ENCODE data around the gene SCAPER.
"Not testable (repeated sequence)": the region's sequence is repeated elsewhere in the genome, so short reads cannot be mapped to it uniquely, and the experiment has no call there.

Gene SCAPER

GRCh38 chr15:76447728-76448441, 457.3 kb downstream of the SCAPER start:
- no peak for DNase-seq (ENCODE audit: extremely low read depth in 1 of 2, low read depth in 1 of 2)

DNA sequence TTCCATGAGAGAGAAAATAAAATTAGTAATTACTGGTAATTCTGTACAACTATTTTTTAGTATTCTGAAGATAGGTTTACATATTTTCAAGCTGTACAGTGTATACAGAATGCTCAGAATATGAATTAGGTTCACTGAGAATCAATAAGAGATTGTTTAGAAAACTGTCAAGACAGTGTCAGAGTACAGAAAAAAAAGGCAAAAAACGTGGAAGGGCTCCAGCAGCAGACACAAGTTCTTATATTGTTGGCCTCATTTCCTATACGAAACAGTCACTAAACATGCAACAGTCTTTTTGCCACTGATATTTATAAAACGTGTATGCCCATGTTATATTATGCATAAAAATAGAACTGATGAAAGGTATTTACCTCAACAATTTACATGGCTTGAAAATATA, 464.7 kb downstream of the SCAPER start:
- DNase-seq (ENCODE audit: extremely low read depth in 1 of 2, low read depth in 1 of 2) = no peak

DNA sequence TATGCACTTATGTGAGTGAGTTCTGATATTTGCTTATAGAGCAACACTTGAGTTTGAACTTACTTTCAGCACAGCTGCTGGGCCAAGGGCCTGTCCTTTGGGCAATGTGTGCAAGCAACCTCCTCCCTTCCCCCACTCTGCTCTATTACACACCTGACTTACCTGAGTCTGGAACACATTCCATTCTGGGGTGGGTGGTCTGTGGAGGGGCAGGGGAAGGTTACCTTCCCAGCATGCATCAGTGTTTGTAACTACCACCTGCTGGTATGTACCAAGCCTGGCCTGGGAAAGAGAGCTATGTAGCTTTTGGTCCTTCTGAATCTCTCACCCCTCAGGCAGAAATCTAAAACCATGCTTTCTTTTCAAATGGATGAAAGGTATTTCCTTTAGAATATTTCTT, 465.6 kb downstream of the SCAPER start:
- DNase-seq (ENCODE audit: extremely low read depth in 1 of 2, low read depth in 1 of 2) = no peak

- no peak for DNase-seq (ENCODE audit: extremely low read depth in 1 of 2, low read depth in 1 of 2)
Measured at GRCh38 chr15:76433798-76434400, 471.2 kb downstream of the SCAPER start.

DNA sequence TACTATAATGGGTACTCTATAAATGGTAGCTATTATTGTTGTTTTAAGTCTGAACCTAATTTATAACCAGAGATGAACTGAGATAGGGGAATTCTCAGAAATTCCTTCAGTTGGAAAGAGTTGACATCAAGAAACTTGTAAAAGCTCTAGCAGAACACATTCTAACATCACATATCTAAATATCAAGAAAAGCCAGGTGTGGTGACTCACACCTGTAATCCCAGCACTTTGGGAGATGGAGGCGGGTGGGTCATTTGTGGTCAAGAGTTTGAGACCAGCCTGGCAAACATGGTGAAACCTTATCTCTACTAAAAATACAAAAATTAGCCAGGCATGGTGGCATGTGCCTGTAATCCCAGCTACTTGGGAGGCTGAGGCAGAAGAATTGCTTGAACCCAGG, 472.1 kb downstream of the SCAPER start:
- not testable (repeated sequence) for DNase-seq (ENCODE audit: extremely low read depth in 1 of 2, low read depth in 1 of 2)

GRCh38 chr15:76432604-76433003, 472.5 kb downstream of the SCAPER start:
- no peak for DNase-seq (ENCODE audit: extremely low read depth in 1 of 2, low read depth in 1 of 2)

DNA sequence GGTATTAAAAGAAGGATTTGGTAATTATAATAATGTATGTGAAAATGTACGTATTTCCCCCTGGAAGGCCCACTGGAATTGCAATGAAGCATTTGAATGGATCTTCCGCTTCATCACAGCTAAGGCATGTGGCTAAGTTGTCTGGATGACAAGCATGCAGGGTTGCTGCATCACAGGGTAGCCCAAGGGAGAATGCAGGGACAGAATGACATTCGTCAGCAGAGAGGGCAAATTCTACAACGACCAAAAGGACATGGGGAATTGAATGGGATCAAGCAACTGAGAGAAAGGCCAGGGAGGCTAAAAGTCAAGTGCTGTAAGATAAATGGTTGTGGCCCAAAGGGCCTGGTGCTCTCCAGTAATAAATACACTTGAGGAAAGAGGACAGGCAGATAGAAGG, 473.2 kb downstream of the SCAPER start:
- DNase-seq (ENCODE audit: extremely low read depth in 1 of 2, low read depth in 1 of 2) = no peak

DNA sequence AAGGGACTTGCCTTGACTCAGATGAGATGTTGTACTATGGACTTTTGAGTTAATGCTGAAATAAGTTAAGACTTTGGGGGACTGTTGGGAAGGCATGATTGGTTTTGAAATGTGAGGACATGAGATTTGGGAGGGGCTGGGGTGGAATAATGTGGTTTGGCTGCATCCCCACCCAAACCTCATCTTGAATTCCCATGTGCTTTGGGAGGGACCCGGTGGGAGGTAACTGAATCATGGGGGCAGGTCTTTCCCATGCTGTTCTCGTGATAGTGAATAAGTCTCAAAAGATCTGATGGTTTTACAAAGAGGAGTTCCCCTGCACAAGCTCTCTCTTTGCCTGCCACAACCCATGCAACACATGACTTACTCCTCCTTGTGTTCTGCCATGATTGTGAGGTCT, 474.4 kb downstream of the SCAPER start:
- not testable (repeated sequence) for DNase-seq (ENCODE audit: extremely low read depth in 1 of 2, low read depth in 1 of 2)

DNA sequence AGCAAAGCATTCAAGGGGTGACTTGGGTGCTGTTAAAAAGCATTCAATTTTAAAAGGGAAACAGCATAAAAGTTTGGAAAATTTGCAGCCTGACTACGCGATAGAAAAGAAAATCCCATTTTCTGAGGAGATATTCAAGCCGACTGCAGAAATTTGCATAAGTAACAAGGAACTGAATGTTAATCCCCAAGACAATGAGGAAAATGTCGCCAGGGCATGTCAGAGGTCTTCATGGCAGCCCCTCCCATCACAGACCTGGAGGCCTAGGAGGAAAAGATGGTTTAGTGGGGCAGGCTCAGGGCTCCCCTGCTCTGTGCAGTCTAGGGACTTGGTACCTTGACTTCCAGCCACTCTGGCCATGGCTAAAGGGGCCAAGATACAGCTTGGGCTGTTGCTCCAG, 475.5 kb downstream of the SCAPER start:
- DNase-seq (ENCODE audit: extremely low read depth in 1 of 2, low read depth in 1 of 2) = no peak

DNA sequence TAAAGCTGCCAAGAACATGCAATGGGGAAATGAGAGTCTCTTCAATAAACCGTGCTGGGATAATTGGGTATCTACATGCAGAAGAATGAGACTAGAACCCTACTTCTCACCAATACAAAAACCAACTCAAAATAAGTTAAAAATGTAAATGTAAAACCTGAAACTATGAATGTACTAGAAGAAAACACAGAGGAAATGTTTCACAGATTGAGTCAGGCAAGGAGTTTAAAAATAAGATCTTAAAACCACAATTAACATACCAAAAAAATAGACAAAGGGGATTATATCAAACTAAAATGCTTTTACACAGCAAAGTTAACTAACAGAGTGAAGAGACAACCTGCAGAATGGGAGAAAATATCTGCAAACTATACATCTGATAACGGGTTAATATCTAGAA, 478.2 kb downstream of the SCAPER start:
- DNase-seq (ENCODE audit: extremely low read depth in 1 of 2, low read depth in 1 of 2) = no peak

GRCh38 chr15:76418352-76419140, 486.6 kb downstream of the SCAPER start:
- no peak for DNase-seq (ENCODE audit: extremely low read depth in 1 of 2, low read depth in 1 of 2)

DNA sequence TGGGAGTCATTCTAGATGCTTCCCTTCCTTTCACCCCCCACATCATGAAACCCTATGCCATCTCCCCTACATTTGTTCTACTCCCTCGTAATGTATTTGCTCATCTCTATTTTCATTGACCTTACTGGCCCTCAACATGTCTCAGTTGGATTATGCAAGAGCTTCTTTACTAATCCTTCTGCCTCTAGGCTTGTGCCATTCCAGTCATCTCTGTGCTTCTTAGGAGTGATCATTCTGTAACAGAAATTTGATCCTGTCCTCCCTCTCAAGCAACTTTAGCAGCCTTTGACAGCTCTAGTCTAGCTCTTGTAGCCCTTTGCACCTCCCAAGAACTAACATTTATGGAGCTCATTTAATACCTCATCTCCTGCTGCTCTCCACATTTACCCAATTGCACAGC, 503.9 kb downstream of the SCAPER start:
- DNase-seq (ENCODE audit: extremely low read depth in 1 of 2, low read depth in 1 of 2) = no peak

GRCh38 chr15:76398317-76399104, 506.6 kb downstream of the SCAPER start:
- no peak for DNase-seq (ENCODE audit: extremely low read depth in 1 of 2, low read depth in 1 of 2)

- no peak for DNase-seq (ENCODE audit: extremely low read depth in 1 of 2, low read depth in 1 of 2)
Measured at GRCh38 chr15:76393614-76394013, 511.5 kb downstream of the SCAPER start.

GRCh38 chr15:76391847-76392246, 513.3 kb downstream of the SCAPER start:
- no peak for DNase-seq (ENCODE audit: extremely low read depth in 1 of 2, low read depth in 1 of 2)

DNA sequence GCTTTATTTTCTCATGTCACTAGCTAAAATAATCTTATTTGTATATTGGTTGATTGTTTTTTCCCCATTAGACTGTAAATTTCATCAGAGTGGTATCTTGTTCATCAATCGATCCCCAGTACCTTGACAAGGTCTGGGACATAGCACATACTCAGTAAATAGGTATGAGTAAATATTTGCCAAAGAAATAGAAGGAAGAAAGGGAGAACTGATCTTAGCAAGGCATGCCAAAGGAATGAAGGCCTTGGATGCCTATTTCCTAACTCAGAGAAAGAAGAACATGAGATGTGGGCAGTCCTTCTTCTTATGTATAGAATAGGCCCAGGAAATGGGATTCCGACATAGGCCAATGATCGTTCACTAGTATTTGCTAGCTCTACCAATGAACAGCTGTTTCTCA, 513.8 kb downstream of the SCAPER start:
- DNase-seq (ENCODE audit: extremely low read depth in 1 of 2, low read depth in 1 of 2) = no peak

GRCh38 chr15:76390571-76390970, 514.6 kb downstream of the SCAPER start:
- DNase-seq (ENCODE audit: extremely low read depth in 1 of 2, low read depth in 1 of 2) = no peak

DNA sequence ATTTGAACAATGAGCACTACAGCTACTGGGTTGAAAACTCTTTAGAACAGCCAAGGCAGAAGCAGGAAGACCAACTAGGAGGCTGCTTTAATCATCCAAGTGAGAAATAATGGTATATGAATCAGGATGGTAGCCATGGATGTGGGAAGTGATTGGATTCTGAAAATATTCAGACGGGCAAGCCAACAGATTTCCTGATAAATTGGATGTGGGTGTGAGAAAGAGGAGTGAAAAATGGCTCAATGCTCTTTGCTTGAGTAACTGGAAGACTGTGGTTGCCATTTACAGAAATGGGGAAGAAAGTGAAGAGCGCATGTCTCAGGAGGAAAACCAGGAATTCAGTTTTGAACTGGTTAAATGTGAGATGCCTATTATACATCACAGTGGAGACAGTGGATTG, 518.2 kb downstream of the SCAPER start:
- no peak for DNase-seq (ENCODE audit: extremely low read depth in 1 of 2, low read depth in 1 of 2)

DNA sequence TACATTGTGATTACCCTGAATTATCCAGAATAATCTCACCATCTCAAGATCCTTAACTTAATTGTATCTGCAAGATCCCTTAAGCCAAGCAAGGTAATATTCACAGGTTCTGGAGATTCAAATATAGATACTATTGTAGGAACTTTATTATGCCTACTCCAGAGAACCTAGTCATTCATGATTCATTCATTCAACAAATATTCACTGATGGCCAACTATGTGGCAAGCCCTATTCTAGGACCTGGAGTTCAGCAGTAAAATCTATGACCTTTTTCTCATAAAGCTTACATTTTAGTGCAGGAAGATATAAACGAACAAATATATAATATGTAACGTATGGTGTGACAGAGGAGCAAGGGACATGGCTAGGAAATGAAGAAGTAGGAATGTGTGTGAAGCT, 519.0 kb downstream of the SCAPER start:
- no peak for DNase-seq (ENCODE audit: extremely low read depth in 1 of 2, low read depth in 1 of 2)

DNA sequence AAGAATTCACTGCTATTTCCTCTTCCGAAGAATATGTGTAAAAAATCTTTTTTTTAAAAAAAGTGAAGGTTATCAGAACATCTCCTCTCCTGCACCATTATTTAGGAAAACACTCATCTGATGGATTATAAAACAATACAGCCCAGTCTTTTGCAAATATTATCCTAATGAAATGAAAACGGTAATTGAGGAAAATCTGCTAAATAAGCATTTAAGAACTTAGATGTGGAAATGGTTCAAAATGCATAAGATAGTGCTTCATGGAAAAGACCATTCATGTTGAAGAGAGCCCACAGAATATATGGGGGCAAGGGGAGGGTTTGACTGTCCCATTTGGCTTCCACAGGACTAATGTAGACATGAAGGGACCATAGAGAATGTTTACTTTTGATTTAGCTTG, 520.7 kb downstream of the SCAPER start:
- DNase-seq (ENCODE audit: extremely low read depth in 1 of 2, low read depth in 1 of 2) = no peak

DNA sequence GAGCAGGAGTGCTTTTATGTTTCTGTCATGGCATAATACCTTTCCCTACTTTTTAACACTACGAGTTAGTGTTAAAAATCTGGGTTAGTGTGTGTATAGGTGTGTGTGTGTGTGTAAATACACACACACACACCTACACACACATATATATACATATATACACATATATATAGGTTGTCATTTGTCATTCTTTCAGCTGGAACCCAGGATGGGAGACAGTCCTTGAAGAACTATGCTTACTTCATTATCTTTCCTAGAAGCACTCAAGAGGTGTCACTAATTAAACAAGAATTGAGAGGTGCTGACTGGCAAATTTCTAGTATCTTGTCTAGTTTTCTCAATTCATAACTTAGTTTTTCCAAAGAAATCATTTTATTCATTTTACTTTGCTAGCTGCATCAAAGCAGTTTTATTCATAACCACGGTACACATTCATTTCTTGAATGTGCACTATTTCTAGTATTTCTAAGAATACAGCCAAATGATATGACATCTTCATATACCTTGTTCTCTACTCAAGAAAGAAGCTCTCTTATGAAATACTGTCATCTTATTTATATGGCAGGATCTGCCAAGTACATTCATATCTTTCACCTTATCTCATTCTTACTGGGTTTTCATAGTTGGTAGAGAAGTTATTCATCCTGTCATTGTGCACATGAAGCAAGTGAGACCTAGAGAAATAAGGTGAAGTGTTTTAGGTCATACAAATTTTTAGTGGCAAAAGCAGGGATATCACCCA, 522.0 kb downstream of the SCAPER start:
- DNase-seq (ENCODE audit: extremely low read depth in 1 of 2, low read depth in 1 of 2) = no peak

Data from activated CD8-positive, alpha-beta memory T cell treated with anti-CD3 and anti-CD28 coated beads for 1 hour (primary cell).